ENCODE results near the gene UBR3.
"Not testable (repeated sequence)": the region's sequence is repeated elsewhere in the genome, so short reads cannot be mapped to it uniquely, and the experiment has no call there.

Gene UBR3

GRCh38 chr2:169822036-169822435 lies 5.2 kb upstream of the UBR3 start:
- no peak for DNase-seq (ENCODE audit: low read depth in 2 of 2)

DNA sequence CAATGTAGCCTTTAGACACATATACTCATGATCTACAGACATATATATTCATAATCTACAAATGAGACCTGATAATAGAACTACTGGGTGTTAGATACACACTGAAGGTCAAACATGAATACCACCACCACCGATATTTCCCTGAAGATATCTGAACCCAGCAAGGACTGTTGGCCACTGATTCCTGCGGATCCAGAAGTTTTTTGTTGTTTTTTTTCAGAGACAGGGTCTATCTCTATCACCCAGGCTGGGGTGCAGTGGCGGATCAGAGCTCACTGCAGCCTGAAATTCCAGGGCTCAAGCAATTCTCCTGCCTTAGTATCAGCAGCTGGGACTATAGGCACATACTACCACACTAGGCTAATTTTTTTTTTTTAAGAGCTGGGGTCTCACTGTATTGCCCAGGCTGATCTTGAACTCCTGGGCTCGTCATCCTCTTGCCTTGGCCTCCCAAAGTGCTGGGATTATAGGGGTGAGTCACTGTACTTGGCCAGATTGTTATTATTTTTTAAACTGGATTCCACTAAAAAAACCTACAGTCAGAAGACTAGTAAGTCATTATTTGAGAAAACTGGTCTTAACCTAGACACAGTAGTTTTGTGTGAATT lies 4.4 kb upstream of the UBR3 start:
- DNase-seq (ENCODE audit: low read depth in 2 of 2): no peak

DNA sequence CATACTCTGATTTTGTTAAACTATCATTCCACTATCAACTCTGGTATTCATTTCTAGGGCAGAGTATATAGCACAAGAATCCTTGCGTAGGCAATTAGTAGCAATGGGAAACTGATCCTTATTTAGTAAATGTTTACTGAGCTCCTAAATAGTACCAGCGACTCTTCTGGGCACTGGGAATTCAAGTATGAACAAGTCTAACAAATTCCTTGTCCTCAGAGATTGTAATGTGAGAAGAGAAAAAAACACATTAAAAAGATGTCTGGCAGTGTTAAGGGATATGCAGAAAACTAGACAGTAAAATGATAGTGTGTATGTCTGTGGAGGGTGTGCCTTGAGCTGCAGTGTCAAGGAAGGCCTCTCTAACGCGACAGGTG lies 3.3 kb upstream of the UBR3 start:
- no peak for DNase-seq (ENCODE audit: low read depth in 2 of 2)

GRCh38 chr2:169824373-169825333 lies 2.6 kb upstream of the UBR3 start, which contains the start of gene METTL5:
Gene METTL5 (minus strand): TSS chr2:169824905. CDS start chr2:169824597, 308 bp downstream.
- DNase-seq (ENCODE audit: low read depth in 2 of 2): peak; percentile 49 to 74

DNA sequence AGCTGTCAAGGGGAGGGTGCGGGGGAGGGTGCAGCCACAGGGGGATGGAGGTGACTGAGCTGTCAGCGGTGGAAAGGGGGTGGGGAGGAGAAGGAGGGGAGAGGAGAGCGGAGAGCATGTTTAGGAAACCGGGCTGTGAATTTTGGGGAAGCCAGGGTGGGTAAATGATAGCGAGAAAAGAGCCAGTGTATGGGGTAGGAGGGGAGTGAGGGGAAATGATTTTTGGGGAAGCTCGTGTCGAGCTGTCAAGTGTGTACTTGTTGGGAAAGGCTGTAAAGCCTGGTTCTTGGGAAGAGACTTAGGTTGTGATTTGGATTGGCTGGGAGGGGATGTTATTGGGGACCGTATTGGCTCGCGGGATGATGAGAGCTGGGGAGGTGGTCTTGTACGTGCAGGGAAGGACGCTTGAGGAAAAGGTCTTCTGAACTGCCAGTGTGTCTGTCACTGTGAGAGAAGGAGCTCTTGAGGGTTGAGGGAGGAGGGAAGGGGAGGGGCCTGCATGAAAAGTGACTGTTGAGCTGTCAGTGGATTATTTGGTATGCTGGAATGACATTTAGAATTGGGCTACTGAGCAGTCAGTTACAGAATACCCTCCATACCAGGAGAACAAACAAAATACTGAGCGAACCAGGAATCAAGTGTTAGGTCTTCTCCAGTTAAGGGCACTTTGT lies 1.0 kb downstream of the UBR3 start:
- DNase-seq (ENCODE audit: low read depth in 2 of 2): no peak

DNA sequence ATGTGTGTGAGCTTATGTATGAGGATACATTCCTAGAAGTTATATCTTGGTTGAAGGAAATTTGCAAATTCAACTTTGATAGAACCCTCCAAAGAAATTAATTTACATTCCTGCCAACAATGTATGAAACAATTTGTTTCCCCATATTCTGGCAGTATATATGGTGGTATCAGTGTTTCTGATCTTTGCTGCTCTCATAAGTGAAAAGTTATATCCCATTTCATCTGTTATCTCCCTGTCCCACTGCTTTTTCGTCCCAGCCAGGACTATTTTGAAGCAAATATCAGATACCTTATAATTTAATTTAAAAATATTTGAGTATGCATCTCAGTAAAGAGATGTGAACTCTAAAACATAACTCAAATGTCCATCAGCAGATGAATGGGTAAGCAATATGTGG lies 7.1 kb downstream of the UBR3 start:
- no peak for DNase-seq (ENCODE audit: low read depth in 2 of 2)

- DNase-seq (ENCODE audit: low read depth in 2 of 2): no peak
These were observed 11.7 kb downstream of the UBR3 start for GRCh38 chr2:169838743-169839489.

- no peak for DNase-seq (ENCODE audit: low read depth in 2 of 2)
These were observed 12.9 kb downstream of the UBR3 start for GRCh38 chr2:169839954-169840746.

DNA sequence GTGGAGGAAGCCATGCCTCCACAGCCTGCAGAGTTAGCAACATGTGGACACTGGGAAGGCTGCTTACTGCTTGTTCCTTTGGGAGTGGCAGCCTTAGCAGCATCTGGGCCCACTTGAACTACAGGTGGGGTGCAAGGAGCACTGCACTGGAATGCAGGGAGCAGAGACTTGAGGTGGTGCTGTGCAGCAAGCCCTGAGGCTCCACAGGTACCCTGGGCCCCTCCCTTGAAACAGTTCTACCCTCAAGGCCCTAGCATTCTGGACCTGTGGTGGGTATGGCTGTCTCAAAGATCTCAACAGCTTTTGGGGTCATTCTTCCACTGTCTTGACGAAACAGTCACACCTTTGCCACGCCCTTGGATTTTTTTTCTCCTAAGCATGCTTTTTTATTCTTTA lies 13.5 kb downstream of the UBR3 start:
- DNase-seq (ENCODE audit: low read depth in 2 of 2): no peak

- not testable (repeated sequence) for DNase-seq (ENCODE audit: low read depth in 2 of 2)
These were observed 14.4 kb downstream of the UBR3 start for GRCh38 chr2:169841625-169842024.

- no peak for DNase-seq (ENCODE audit: low read depth in 2 of 2)
These were observed 17.8 kb downstream of the UBR3 start for GRCh38 chr2:169845016-169845415.

DNA sequence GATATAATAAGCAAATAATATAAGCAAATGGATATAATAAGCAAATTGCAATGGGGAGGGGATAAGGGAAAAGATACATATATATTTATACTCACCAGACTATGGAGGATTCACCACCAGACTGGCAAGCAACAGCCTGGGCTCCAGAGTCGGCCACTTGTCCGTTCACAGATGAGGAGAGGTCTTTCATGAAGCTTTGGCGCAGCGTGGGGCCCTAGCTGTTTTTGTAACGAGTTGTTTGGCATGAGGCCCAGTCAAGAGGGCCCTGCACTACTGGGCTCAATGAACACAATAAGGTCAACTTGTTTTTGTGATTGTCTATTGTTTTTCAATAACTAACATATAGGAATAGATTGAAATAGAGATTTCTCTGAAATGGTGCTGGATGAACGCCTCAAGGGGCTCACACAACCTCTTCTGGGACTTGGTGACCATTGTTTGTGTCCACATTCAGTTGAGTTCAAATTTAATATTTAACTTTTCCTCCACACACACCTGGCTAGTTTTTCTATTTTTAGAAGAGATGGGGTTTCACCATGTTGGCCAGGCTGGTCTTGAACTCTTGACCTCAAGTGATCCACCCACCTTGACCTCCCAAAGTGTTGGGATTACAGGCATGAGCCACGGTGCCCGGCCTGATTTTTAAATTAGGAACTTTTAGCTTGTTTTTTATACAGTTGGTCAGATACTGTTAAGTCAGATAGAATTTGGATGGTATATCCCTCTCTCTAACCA lies 21.9 kb downstream of the UBR3 start:
- not testable (repeated sequence) for DNase-seq (ENCODE audit: low read depth in 2 of 2)

GRCh38 chr2:169849710-169850109 lies 22.5 kb downstream of the UBR3 start:
- no peak for DNase-seq (ENCODE audit: low read depth in 2 of 2)

- DNase-seq (ENCODE audit: low read depth in 2 of 2): no peak
These were observed 25.9 kb downstream of the UBR3 start for GRCh38 chr2:169853041-169853668.

GRCh38 chr2:169855281-169856258 lies 28.3 kb downstream of the UBR3 start:
- DNase-seq (ENCODE audit: low read depth in 2 of 2): not testable (repeated sequence)

DNA sequence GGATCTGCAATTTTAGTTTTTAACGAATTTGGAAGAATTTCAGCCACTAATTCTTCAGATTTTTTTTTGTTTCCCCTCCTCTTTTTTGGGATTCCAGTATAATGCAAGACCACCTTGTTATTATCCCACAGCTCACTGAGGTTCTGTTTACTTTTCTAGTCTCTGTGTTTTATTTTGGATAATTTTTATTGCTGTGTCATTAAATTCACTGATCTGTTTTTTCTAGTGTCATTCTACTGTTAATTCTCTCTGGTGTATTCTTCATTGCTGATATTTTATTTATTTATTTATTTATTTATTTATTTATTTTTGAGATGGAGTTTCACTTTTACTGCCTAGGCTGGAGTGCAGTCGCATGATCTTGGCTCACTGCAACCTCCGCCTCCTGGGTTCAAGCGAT lies 32.2 kb downstream of the UBR3 start:
- DNase-seq (ENCODE audit: low read depth in 2 of 2): no peak

DNA sequence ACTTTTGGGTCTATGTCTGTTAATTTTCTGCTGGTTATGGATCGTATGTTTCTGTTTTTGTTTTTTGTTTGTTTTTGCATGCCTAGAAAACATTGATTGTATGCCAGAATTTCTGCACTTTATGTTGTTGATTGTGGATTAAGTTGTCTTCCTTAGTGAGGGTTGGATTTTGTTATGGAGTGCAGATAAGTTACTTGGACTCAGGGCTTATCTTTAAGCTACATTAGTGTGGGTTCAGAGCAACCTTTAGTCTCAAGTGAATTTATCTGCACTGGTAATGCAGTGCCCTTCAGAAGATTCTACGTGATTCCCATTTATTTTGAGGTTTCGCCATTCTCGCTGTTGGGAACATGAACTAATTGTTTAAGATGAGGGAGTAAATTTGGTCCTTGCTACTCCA lies 32.9 kb downstream of the UBR3 start:
- no peak for DNase-seq (ENCODE audit: low read depth in 2 of 2)

DNA sequence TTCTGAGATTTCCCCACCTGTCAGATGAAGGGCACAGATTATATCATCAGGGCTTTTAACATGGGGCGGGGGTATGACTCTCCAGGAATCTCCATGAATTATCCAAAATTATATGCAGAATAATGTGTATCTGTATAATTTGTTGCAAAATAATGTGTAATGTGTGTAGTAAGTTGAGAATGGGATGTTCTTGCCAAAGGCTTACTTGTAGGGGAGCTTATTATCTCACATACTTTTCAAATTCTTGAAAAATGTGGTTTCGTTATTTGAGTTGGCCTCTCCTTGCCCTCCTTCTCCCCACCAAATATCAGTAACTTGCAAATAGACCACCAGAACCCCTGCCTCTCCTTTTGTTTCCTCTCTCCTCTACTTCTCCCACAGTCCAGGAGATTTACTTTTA lies 35.6 kb downstream of the UBR3 start:
- DNase-seq (ENCODE audit: low read depth in 2 of 2): no peak

DNA sequence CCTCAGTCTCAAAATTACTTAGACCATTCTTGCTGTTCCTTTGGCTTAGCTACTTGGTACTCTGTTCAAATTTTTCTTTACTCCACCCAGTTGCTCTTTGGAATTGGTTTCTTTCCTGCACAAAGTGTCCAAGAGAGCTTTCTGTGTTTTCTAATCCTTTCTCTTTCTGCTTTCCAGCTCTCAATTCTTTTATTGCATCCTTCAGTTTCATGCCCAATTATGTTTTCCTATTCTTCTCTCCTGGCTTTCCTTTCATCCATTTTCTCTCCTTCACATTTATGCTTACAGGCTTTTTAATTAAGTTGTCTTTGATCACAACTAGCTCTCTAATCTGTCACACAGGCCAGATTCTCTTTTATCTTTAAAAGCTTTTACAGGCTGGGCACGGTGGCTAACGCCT lies 38.2 kb downstream of the UBR3 start:
- no peak for DNase-seq (ENCODE audit: low read depth in 2 of 2)

All from stimulated activated CD4-positive, alpha-beta T cell treated with anti-CD3 and anti-CD28 coated beads, Interleukin-15, amount 100 ng/mL, for 48 hours (primary cell).